BE2C (cell line): ENCODE results near the gene TCF23.

Source experiments
- DNase-seq: peaks from one replicate; pipeline ENCODE4 v3.0.0-alpha.2; 2020
- H3K27me3 ChIP-seq: fragments of 250-450 bp; sonication (Bioruptor Pico); 2 replicates; pipeline ENCODE4 v1.5.1; 2020; ENCODE audit warnings: mild to moderate bottlenecking
- H3K36me3 ChIP-seq: fragments of 250-450 bp; sonication (Bioruptor Pico); 2 replicates; pipeline ENCODE4 v1.5.1; 2020; ENCODE audit warnings: mild to moderate bottlenecking
- H3K4me1 ChIP-seq: fragments of 250-450 bp; sonication (Bioruptor Pico); 2 replicates; pipeline ENCODE4 v1.5.1; 2020
- H3K4me3 ChIP-seq: 2 replicates; pipeline ENCODE4 v1.5.1; 2011; ENCODE audit warnings: low read depth, low read length
- H3K9me3 ChIP-seq: fragments of 250-450 bp; sonication (Bioruptor Pico); 2 replicates; pipeline ENCODE4 v1.5.1; 2020
- CTCF ChIP-seq: IDR thresholded peaks from 2 replicates; pipeline ENCODE4 v1.5.1; 2012; ENCODE audit warnings: mild to moderate bottlenecking, low read depth, low read length

The TCF23 gene

GRCh38 chr2:27159271-27159670, 10.5 kb downstream of the TCF23 start:
- TF ChIP-seq CTCF = no peak
- no peaks in the 10 kb centered on the region for H3K27me3 ChIP-seq

GRCh38 chr2:27160191-27160590, 11.4 kb downstream of the TCF23 start:
- H3K4me1 ChIP-seq = no peaks in the 10 kb centered on the region
- DNase-seq = no peak
- no peak overlapping the region for H3K4me3 ChIP-seq
- TF ChIP-seq CTCF = no peak
- H3K36me3 ChIP-seq = no peaks in the 10 kb centered on the region
- no peaks in the 10 kb centered on the region for H3K9me3 ChIP-seq
- H3K27me3 ChIP-seq = no peaks in the 10 kb centered on the region

More at GRCh38 chr2:27159271-27159670, 10.5 kb downstream of the TCF23 start:
- DNase-seq = no peak
- H3K9me3 ChIP-seq = no peaks in the 10 kb centered on the region
- no peak overlapping the region for H3K4me3 ChIP-seq
- H3K4me1 ChIP-seq = no peaks in the 10 kb centered on the region
- H3K36me3 ChIP-seq = no peaks in the 10 kb centered on the region

- Histone ChIP-seq H3K36me3 (no peaks in the 10 kb centered on the region), H3K4me3 (no peak overlapping the region), H3K27me3 (no peaks in the 10 kb centered on the region), H3K4me1 (no peaks in the 10 kb centered on the region), H3K9me3 (no peaks in the 10 kb centered on the region)
- no peak for DNase-seq
- no peak for TF ChIP-seq CTCF
These were observed 13.6 kb downstream of the TCF23 start for GRCh38 chr2:27162151-27163121.

- Histone ChIP-seq H3K4me3 (no peak overlapping the region), H3K4me1 (no peaks in the 10 kb centered on the region), H3K9me3 (no peaks in the 10 kb centered on the region), H3K36me3 (no peaks in the 10 kb centered on the region), H3K27me3 (no peaks in the 10 kb centered on the region)
- no peak for TF ChIP-seq CTCF
- no peak for DNase-seq
These were observed 16.4 kb downstream of the TCF23 start for GRCh38 chr2:27164960-27165763.

- H3K4me1 ChIP-seq = no peaks in the 10 kb centered on the region
- no peak for TF ChIP-seq CTCF
- no peaks in the 10 kb centered on the region for H3K27me3 ChIP-seq
- H3K4me3 ChIP-seq = no peak overlapping the region
- no peaks in the 10 kb centered on the region for H3K36me3 ChIP-seq
- DNase-seq = no peak
- H3K9me3 ChIP-seq = no peaks in the 10 kb centered on the region
These were observed 22.0 kb downstream of the TCF23 start for GRCh38 chr2:27170581-27171337.
